Psoas muscle (tissue), 8 donors: Measurements from ENCODE around the gene MYLIP. TPM values are rescaled to one million over a fixed set of nuclear protein-coding genes. Genes with fewer than 3 reads are reported as not detected.

Experiments used
- ATAC-seq, 4 donors: fragments of 200-7000 bp; cut with Tn5 transposase; one replicate each; pipeline ENCODE4 v1.9.1; 2020; ENCODE audit warnings: moderate library complexity in 3 of 4, mild to moderate bottlenecking in 2 of 4
- DNase-seq, 2 donors: peaks; one replicate each; pipeline ENCODE4 v3.0.0-alpha.2; 2020
- H3K27ac ChIP-seq: fragments of 200-600 bp; one replicate; pipeline ENCODE4 v1.8.0; 2022
- H3K27me3 ChIP-seq, 3 donors: fragments of 200-600 bp in 1 of 3; one replicate each; pipeline versions ENCODE4 v1.6.1 to v1.8.0; 2013 to 2022; ENCODE audit warnings: low read length in 2 of 3, mild to moderate bottlenecking in 2 of 3, moderate library complexity in 1 of 3; ENCODE audit not compliant: insufficient read depth in 3 of 3
- H3K36me3 ChIP-seq, 2 donors: fragments of 200-600 bp in 1 of 2; one replicate each; pipeline versions ENCODE4 v1.6.1 to v1.8.0; 2013 to 2022; ENCODE audit warnings: low read depth in 1 of 2, mild to moderate bottlenecking in 1 of 2, moderate library complexity in 1 of 2; ENCODE audit not compliant: insufficient read depth in 1 of 2
- H3K4me1 ChIP-seq: fragments of 200-600 bp; one replicate; pipeline ENCODE4 v1.8.0; 2022
- H3K4me3 ChIP-seq: fragments of 200-600 bp; one replicate; pipeline ENCODE4 v1.8.0; 2022; ENCODE audit warnings: mild to moderate bottlenecking
- H3K9me3 ChIP-seq: fragments of 200-600 bp; one replicate; pipeline ENCODE4 v1.8.0; 2022
- WGBS, 3 donors: extraction: QIAGEN DNeasy Blood & Tissue Kit; methylation state at CpG; one replicate each; pipeline versions ENCODE4 v1.1.6 to v1.1.7; 2013; 5-methylcytosine and 5-hydroxymethylcytosine counted together
- intact Hi-C, 2 donors: fragments of 100-400 bp; cut with DNase I; formaldehyde crosslinking; loops; one replicate each; pipeline versions ENCODE4 v1.11.0 to v1.14.2; 2022
- polyA plus RNA-seq, 3 donors: library from polyadenylated mRNA; stranded (reverse); fragments of 200-250 nt; gene quantifications; one replicate each; pipeline ENCODE4 v1.2.3, GENCODE V29; 2013
- total RNA-seq, 4 donors: library from RNA; stranded (reverse); fragmentation: NEBNext Ultra II Directional in 2 of 4; extraction: Animal tissue kit (Norgen Biotek cat#: 25700) in 2 of 4; gene quantifications; one replicate each; pipeline versions ENCODE4 v1.2.1 to v1.2.4, GENCODE V29; 2021 to 2023
- TF ChIP-seq, protein P1 (sequence below): fragments of 200-600 bp; IDR thresholded peaks from one replicate; pipeline ENCODE4 v1.8.0; 2022; ENCODE audit warnings: antibody characterized with exemption
- donor health status: healthy with polysubstance abuse.
- donor health status: DM: no; HTN: no; CAD: no; lungs with moderate emphysema.
- donor health status: Bipolar disorder and iron deficiency.
- donor health status: healthy.
- donor health status: DM: yes; HTN: yes; CAD: no.
- donor health status: DM: no; HTN: no; CAD: no.
- donor health status: DM: no; HTN: no; CAD: no.
- donor health status: DM: yes; HTN: yes; CAD: no.

Gene MYLIP
- total and polyA plus RNA-seq, 7 donors, result 3.9 to 23.4 (median 15.4) TPM

- intact Hi-C loops, result no loop called here
- 30 to 51% (median 33%) methylated on average over 12 of the region's 12 CpGs for WGBS, 3 donors
- Histone ChIP-seq H3K4me1 (peaks cover 62% of the 10 kb centered on the region), H3K36me3 (no peaks in the 10 kb centered on the region), H3K4me3 (no peak overlapping the region), H3K27me3 (no peaks in the 10 kb centered on the region), H3K27ac (peak overlapping the region; percentile 82), H3K9me3 (no peaks in the 10 kb centered on the region)
- ATAC-seq (peak; percentile 44 to 72 (median 57)), DNase-seq (no peak)
- TF ChIP-seq, protein P1, sequence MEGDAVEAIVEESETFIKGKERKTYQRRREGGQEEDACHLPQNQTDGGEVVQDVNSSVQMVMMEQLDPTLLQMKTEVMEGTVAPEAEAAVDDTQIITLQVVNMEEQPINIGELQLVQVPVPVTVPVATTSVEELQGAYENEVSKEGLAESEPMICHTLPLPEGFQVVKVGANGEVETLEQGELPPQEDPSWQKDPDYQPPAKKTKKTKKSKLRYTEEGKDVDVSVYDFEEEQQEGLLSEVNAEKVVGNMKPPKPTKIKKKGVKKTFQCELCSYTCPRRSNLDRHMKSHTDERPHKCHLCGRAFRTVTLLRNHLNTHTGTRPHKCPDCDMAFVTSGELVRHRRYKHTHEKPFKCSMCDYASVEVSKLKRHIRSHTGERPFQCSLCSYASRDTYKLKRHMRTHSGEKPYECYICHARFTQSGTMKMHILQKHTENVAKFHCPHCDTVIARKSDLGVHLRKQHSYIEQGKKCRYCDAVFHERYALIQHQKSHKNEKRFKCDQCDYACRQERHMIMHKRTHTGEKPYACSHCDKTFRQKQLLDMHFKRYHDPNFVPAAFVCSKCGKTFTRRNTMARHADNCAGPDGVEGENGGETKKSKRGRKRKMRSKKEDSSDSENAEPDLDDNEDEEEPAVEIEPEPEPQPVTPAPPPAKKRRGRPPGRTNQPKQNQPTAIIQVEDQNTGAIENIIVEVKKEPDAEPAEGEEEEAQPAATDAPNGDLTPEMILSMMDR, result no peak
Observed at GRCh38 chr6:16104624-16105433, 24.1 kb upstream of the MYLIP start.

- Histone ChIP-seq H3K4me3 (no peak overlapping the region), H3K27me3 (no peaks in the 10 kb centered on the region), H3K9me3 (no peaks in the 10 kb centered on the region), H3K27ac (peak overlapping the region; percentile 82), H3K36me3 (no peaks in the 10 kb centered on the region), H3K4me1 (peaks cover 66% of the 10 kb centered on the region)
- intact Hi-C loops, result no loop called here
- TF ChIP-seq, protein P1, result no peak
- ATAC-seq (no peak), DNase-seq (no peak)
- 75 to 86% (median 78%) methylated on average over 4 of the region's 4 CpGs for WGBS, 3 donors
Observed at GRCh38 chr6:16105854-16106253, 23.0 kb upstream of the MYLIP start.

- ATAC-seq (peak in 3 of 4 donors; percentile 50 to 69 (median 64)), DNase-seq (no peak)
- TF ChIP-seq, protein P1, result no peak
- H3K27ac ChIP-seq, result peak overlapping the region; percentile 82
- intact Hi-C loops, result no loop called here
- no peaks in the 10 kb centered on the region for H3K9me3 ChIP-seq
- peak overlapping the region; percentile 8 for H3K4me3 ChIP-seq
- no peaks in the 10 kb centered on the region for H3K27me3 ChIP-seq
- no peaks in the 10 kb centered on the region for H3K36me3 ChIP-seq
- H3K4me1 ChIP-seq, result peaks cover 66% of the 10 kb centered on the region
- WGBS, 3 donors, result 63 to 76% (median 68%) methylated on average over 8 of the region's 8 CpGs
Observed at GRCh38 chr6:16106991-16107787, 21.7 kb upstream of the MYLIP start.

DNA sequence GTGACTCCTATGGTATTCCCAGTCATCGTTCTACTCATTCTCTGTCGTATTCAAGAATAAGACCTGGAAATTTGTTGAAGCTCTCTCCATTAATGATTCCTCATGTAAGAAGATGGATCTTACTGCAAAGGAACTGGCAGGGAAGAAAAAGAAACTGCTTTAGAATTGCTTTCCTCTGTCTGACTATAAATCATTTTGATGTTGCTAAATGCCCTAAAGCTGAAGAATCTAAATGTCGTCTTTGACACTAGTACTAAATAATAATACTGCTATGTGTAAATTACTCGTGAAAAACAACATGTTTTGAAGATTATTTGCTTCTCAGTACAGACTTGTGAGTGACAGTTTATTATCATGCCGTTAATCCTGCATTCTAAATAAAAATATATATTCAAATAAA is 20.5 kb upstream of the MYLIP start:
- H3K27ac ChIP-seq, result peak overlapping the region; percentile 82
- H3K4me3 ChIP-seq, result no peak overlapping the region
- no peaks in the 10 kb centered on the region for H3K9me3 ChIP-seq
- no peak for ATAC-seq
- H3K36me3 ChIP-seq, result no peaks in the 10 kb centered on the region
- intact Hi-C loops, result no loop called here
- TF ChIP-seq, protein P1, result no peak
- no peaks in the 10 kb centered on the region for H3K27me3 ChIP-seq
- no peak for DNase-seq
- H3K4me1 ChIP-seq, result peaks cover 65% of the 10 kb centered on the region
- 63 to 82% (median 69%) methylated on average over 5 of the region's 5 CpGs for WGBS, 3 donors
